ENCODE results near the gene LZTR1.
"Not testable (repeated sequence)": the region's sequence is repeated elsewhere in the genome, so short reads cannot be mapped to it uniquely, and the experiment has no call there.

The LZTR1 gene

DNA sequence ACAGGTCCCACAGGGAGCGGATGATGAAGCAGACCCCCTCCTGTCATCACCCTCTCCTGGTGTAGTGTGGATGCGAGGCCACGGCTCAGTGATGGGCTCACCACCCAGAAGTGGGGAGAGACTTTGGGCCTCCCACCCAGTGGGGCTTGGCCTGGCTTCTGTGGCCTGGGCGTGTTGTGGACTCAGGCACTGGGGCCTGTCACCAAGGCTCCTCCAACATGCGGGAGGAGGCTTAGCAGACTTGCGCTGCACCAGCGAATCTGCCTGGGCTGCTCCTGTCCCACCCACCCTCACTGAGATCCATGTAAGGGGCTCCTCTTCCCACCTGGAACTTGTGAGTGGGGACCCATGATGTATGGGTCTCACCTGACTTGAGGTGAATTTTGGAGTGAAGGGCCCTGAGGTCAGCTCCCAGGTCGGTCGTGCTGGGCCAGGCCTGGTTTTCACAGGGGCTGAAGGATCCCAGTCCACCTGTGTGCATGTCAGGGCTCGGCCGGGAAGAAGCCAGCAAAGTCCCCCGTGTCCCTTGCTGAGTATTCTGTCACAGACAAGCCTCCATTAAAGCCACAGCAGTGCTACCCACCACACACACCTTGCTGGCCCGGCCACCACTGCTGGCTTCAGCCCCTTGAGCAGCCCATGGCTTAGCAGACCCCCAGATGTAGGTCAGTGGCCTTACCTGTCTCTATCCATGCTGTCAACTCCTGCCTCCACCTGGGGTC lies 15.6 kb downstream of the LZTR1 start:
- DNase-seq: no peak

DNA sequence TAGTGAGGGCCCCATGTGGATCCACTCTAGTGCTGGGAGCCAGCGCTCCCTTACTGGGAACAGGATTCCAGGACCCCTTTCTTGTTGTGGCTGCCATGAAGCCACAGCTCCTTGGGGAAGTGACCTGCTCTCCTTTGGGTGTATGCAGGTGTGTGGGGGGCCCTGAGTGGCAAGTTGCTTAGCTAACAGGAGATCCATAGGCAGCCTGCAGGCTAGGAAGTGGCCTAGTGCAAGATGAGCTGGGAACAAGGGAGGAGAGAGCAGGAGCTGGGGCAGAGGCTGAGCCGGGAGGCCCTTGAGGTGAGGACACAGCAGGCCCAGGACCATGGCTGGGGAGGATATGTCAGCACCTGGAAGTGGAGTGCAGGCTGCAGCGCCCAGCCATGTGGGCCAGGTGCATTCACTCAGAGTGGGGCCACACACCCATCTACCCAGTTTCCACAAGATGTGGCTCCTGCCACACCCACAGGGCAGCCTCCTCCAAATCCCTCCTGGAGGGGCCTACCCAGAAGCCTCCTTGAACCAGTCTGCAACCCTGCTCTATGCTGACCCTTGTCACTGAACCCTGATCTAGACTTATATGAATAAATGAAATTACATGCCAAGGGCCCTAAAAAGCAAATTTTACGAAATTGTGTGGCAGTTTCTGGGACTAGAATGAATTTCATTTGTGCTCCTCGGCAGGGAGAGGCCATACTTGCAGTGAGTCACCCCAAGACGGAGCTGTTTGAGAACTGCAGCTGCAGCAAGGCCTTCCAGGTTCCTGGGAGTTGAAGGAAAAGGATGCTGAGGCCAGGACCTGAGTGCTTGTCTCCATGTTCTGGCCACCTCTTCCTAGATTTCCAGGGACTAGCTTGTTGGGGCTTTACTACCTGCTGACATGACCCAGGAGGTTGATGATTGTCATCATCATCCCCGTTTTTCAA lies 16.6 kb downstream of the LZTR1 start:
- DNase-seq: no peak

DNA sequence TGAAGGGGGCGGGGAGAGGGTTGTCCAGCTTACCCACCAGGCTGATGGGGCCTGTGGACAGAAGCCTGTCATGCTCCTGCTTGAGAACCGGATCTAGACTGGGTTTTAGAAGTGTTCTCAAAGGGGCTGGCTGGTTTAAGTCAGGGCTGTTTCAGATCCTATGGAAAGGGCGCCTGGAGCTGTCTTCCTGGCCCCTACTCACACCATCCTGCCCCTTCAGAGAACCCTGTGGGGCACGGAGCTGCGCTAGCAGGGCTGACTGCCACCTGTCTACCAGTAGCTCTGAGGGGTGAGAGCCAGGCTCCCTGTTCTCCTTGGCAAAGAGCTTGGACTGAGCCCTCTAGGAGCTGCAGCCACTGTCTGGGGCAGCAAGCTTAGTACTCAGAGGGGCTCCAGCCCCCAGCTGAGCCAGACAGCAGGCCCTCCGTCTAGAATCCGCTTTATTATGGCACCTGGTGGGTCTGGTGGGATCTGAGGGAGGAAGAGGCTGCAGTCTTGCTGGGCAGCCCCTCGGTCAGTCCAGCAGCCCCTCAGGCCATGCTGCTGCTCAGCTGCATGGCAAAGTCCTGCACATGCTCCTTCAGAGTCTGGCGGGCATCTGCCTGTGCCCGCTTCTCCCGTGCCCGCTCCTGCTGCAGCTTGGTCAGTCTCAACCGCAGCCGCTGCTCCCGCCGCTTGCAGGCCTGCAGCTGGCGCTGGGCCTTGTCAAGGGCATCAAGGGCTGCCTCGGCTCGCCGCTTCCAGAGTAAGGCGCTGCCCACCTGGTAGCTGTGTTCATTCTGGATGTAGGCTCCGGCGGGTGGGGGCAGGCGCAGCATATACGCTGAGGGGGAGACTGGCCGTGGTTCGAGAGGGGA lies 17.5 kb downstream of the LZTR1 start:
- no peak for DNase-seq

DNA sequence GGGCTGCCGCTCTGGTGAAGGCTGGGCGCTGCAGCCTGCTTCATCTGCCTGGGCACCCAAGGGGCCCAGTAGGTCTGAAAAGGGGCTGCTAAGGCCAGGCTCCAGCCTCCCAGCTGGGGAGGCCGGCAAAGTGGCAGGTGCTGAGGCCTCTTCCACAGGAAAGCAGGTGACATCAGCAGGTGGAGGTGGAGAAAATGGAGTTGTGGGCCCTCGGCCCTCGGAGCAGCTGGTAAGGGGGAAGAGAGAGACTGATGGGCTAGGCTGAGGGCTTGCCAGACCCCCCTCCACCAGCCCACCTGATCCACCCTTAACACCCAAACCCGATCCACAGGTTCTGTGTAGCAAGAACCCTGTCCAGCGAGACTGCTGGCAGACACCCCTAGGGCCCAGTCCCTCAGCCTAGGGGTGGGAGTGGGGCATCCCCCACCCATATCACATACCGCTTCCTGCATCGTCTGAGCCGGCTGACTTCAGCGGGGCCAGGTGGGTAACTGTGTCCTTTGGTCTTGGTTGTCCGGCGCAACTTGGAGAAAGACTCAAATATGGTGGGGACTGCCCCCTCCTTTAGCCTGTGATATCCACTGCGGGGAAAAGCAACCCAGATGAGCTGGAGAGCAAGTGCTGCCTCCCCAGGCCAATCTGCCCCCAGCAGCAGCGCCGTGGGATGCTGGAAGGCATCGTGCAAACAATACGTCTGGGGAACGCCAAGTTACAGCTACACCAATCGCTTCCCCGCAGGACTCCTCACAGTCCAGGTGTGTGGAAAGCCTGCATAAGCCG lies 18.3 kb downstream of the LZTR1 start:
- no peak for DNase-seq

DNA sequence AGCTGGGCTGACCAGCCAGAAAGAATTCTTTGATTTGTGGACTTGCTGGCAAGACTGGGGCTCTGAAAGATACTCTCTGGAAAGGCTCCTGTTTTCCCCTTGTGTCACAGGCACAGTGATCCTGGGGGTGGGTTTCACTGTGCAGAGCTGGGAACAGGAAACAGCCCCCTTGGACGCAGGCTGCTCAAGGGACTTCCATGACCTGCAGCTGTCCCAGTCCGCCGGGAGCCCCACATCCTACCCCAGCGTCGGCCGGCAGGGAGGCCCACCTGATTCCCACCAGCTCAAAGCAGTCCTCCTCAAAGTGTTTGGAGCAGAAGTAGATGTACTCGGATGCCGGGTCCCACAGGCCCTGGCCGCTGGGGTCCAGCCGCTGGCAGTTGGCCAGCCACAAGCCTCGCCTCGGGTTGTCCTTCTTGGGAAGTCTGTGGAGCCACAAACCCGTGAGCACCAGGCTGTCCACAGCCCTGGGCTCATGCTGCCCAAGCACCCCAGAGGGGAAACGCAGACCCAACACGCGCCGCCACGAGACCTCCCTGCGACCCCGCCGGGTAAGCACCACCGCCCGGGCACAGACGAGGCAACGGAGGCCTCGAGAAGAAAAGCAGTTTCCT lies 19.0 kb downstream of the LZTR1 start:
- DNase-seq: no peak

- peak; percentile 96 for DNase-seq
Observed at GRCh38 chr22:21001601-21002325, 19.7 kb downstream of the LZTR1 start, which contains the start of gene THAP7. TSS of gene THAP7 (minus strand) at chr22:21002118. CDS start at chr22:21001911, 207 bp downstream.

DNA sequence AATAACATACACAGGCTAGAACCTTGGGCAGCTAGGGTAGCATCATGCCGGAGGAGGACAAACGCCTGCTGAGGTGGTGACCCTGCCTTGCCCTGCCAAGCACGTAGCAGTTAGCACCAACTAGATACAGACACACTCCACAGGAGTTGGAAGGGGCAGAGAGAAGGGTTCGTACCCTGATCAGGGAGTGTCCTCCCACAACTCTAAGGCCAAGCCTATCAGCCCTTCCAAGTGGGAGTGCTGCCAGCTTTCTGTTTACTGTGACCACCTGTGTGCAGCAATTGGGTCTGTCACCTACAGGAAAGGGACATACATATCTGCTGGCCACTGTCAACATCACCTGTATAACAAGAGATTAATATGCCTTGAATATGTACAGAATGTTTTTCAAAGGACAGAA lies 21.7 kb downstream of the LZTR1 start:
- DNase-seq: no peak

- DNase-seq: not testable (repeated sequence)
Observed at GRCh38 chr22:21009208-21009607, 27.1 kb downstream of the LZTR1 start.

DNA sequence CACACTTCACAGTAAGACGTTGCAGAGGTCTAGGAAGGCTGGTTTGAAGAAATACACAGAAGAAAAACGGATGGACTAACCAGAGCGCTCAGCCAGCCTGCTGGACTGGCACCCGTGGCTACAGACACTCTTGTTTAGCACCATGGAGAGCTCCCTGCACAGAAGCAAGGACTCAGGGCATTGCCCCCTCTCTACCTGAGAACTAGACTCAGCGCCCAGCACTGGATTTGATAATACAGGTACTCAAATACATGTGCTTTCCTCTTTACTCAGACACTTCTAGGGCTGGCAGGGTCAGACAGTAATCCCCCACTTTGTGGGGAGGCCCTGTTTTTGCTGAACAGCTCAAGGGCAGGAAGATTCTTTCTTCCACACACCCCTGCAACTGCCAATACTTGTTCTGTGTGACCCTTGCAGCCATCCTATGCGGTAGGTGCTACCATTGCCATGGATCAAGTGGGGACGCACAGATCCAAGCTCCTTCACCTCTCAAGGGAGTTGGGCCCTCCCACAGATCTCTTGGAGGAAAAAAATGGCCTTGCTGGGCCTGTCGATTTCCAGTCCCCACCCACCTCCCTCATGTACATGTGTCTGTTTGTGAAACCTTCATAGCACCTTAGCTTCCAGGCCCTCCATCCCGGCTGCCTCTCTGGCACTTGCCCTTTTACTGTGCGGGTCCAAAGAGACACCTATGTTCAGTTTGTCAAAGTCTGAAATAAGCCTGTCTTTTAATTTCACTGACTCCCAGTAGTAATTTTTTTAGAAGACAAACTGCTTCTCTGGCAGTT lies 27.7 kb downstream of the LZTR1 start:
- peak in 1 of 2 donors; percentile 33 for DNase-seq

- no peak for DNase-seq
Observed at GRCh38 chr22:21010426-21011113, 28.5 kb downstream of the LZTR1 start.

DNA sequence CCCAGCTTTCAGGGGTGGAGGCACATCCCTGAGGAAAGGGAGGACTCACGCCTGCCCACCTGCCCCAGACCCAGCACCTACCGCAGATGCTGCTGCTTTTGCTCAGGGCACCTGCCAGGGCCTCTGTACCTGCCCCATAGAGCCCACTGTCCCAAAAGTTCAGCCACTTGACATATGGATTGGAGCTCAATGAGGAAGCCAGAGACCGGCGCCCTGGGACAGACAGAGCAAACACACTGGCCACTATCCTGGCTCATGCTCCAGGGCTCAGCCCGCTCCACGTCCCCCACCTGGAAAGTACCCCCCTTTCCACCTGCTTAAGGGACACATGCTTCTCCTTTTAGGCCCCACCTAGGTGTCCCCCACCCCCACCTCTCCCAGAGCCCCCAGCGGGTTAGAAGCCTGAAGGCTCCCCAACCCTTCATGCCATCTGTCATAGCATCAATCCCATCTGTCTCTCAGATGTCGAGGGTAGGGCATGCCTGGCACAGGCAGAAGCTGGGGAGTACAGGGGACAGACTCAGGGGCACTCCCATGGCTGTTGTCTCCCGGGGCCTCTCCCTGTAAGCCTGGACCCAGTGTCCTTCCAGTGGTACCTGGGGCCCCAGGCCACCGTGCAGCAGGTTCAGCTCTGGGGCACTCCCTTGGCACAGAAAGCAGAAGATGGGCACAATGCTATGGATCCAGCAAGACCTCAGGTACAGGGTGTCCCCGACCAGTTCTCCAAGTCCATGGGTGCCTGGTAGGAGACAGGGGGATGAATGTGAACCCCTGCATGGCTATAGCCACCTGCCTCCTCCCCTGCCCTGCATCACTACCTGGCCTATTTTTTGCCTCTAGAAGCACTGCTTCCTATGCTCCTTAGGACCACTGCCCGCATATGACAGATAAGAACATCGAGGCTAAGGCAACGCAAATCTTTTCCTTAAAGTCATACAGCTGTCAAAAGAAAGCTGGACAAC lies 30.6 kb downstream of the LZTR1 start:
- DNase-seq: no peak

DNA sequence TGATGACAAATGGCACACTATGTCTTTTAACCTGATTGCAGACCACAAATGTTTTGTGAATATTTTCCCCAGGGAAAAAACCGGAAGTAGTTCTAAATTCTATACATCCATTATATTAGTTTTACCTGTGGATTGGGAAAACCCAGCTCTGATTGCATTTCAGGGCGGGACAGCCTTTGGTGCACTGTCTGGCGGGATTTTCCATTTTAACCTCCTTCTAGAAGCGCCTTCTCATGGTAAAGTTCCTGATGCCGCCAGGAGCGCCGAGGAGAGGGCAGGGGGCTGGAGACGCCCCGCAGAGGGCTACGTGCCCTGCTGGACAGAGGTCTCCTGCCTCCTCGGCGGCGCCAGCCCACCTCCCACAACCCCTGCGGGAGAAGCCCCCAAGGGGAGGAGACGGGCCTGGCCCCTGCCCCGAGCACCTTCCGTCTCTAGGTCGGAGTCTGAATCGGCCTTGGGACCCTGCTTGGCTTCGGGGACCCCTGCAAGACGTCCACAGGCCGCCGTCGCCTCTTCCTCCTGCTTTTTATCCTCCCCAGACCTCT lies 31.6 kb downstream of the LZTR1 start:
- no peak for DNase-seq

GRCh38 chr22:21014202-21014725 lies 32.2 kb downstream of the LZTR1 start:
- peak; percentile 90 to 93 for DNase-seq

DNA sequence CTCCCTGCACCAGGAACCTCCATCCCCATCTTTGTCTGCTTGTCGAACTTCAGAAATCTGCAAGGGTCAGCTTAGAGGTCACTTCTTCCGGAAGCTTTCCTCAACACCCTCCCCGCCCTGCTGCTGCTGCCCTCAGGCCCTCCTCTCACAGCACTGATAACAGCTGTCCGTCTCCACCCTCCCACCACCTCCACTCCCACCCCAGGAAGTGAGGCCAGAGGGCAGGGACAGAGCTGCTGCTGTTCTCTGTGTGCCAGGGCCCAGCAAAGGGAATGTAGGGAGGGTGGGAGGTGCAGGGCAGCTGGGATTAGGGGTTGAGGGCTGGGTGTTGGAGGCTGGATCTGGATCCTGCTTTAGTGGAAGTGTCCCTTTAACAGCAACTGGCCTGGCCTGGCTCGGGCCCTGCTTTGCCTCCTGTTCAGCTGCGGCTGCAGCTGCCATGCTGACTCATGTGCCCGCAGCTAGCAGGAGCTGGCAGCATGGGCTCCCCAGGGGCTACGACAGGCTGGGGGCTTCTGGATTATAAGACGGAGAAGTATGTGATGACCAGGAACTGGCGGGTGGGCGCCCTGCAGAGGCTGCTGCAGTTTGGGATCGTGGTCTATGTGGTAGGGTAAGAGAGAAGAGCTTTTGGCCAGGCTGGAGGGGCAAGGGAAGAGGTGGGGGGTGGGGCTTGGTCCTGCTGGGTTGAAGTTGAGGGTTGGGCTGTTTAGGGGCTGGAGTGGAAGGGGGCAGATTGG lies 32.8 kb downstream of the LZTR1 start, which contains the start of gene P2RX6:
Gene P2RX6 (plus strand): TSS at position 440 of the 740 bp plus-strand sequence. CDS start 10 bp downstream, at position 450.
- no peak for DNase-seq

GRCh38 chr22:21015466-21016006 lies 33.4 kb downstream of the LZTR1 start:
- no peak for DNase-seq

DNA sequence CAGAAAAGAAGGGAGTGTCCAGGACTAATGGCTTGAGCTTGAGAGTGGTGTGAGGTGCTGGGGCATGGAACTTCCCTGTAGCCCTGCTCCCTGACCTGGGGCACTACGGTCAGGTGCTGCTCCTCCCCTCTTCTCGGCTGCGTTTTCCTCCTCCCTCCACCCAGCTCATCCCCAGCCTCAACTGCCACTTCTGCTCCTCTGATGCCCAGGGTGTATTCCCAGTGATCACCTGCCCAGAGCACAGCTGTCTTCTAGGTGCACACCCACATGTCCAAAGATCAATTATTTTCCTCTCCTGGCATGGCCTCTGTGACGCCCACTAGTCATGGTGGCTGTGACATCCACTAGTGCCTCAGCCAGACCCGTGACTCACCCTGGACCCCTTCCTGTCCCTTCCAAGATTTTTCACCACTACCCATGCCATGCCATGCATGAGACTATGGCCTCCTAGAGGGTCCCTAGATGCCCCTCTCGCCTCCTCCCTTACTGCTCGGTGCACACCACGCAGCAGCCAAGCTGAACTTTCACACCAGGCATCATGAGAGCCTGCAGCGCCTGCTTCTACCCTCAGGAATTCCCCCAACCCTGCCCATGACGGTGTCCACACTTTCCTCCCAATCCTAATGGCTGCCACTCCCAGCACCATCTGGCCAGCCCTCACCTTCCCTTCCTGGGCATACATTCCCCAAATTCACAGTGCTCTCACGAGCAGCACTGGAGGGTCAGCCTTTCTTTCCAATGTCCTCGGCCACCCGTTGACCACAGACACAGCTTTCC lies 34.7 kb downstream of the LZTR1 start:
- DNase-seq: no peak
